B cell (primary cell): ENCODE measurements around the gene GALNT17. TPM values are rescaled to one million over a fixed set of nuclear protein-coding genes. Genes with fewer than 3 reads are reported as not detected.

Experiments
- ATAC-seq: fragments of 200-7000 bp; cut with Tn5 transposase; one replicate; pipeline ENCODE4 v1.10.0; 2021; ENCODE audit warnings: low read depth, mild to moderate bottlenecking, moderate number of reproducible peaks, moderate library complexity
- CTCF ChIA-PET: fragments of 350-600 bp; sonication (Branson Sonifier 250); formaldehyde crosslinking; loops from one replicate; lab custom pipeline; 2021; ENCODE audit warnings: antibody characterized with exemption, inconsistent platforms; lab: Charles Lee
- POLR2A ChIA-PET: fragments of 350-600 bp; sonication (Branson Sonifier 250); formaldehyde crosslinking; loops from one replicate; lab custom pipeline; 2021; ENCODE audit warnings: antibody characterized with exemption; lab: Charles Lee
- DNase-seq: peaks from one replicate; pipeline ENCODE4 v3.0.0; 2013
- H2AFZ ChIP-seq: 2 replicates; pipeline ENCODE4 v1.6.1; 2012; ENCODE audit warnings: mild to moderate bottlenecking, low read depth, low read length; ENCODE audit not compliant: insufficient read depth, poor library complexity, severe bottlenecking
- H3K27ac ChIP-seq, 2 donors: 1 replicate in 1 of 2; 2 replicates in 1 of 2; pipeline ENCODE4 v1.5.1; 2012 to 2013; ENCODE audit warnings: low read length in 2 of 2, mild to moderate bottlenecking in 2 of 2, moderate library complexity in 1 of 2
- H3K27me3 ChIP-seq, 4 experiments: fragments of 200-600 bp in 1 of 4; sonication (generic) in 1 of 4; replicated peaks in 1 of 4; 1 replicate in 2 of 4; 2 replicates in 2 of 4; pipeline versions ENCODE4 v1.6.1 to v1.7.0; 2013 to 2016; ENCODE audit warnings: low read length in 3 of 4, mild to moderate bottlenecking in 2 of 4, mixed read lengths in 1 of 4, moderate library complexity in 1 of 4; ENCODE audit not compliant: insufficient read depth in 4 of 4, control insufficient read depth in 3 of 4; ENCODE audit errors: control extremely low read depth in 1 of 4
- H3K36me3 ChIP-seq, 2 experiments: replicated peaks in 1 of 2; 1 replicate in 1 of 2; 2 replicates in 1 of 2; pipeline versions ENCODE4 v1.6.1 to v1.7.1; 2013; ENCODE audit warnings: low read length in 1 of 2; ENCODE audit not compliant: insufficient read depth in 2 of 2, control insufficient read depth in 1 of 2; ENCODE audit errors: control extremely low read depth in 1 of 2, extremely low read depth in 1 of 2
- H3K4me1 ChIP-seq, 2 donors: fragments of 200-600 bp in 1 of 2; sonication (generic) in 1 of 2; 1 replicate in 1 of 2; 2 replicates in 1 of 2; pipeline versions ENCODE4 v1.5.1 to v1.6.1; 2013 to 2017; ENCODE audit warnings: low read length in 2 of 2; ENCODE audit not compliant: control insufficient read depth in 2 of 2, insufficient read depth in 2 of 2
- H3K4me2 ChIP-seq: replicated peaks from 2 replicates; pipeline ENCODE3; 2012; ENCODE audit warnings: mild to moderate bottlenecking, low read depth, low read length; ENCODE audit not compliant: poor library complexity, severe bottlenecking
- H3K4me3 ChIP-seq, 5 experiments: fragments of 200-600 bp in 1 of 5; sonication (generic) in 1 of 5; 1 replicate in 3 of 5; 2 replicates in 2 of 5; pipeline versions ENCODE4 v1.5.1 to v1.7.0; 2011 to 2016; ENCODE audit warnings: low read length in 4 of 5, mild to moderate bottlenecking in 4 of 5, low read depth in 2 of 5, control low read depth in 1 of 5, moderate library complexity in 1 of 5; ENCODE audit not compliant: insufficient read depth in 1 of 5; ENCODE audit errors: control extremely low read depth in 1 of 5, extremely low read depth in 1 of 5
- H3K79me2 ChIP-seq: fragments of 200-600 bp; sonication (generic); one replicate; pipeline ENCODE4 v1.6.0; 2016; ENCODE audit warnings: low read length; ENCODE audit not compliant: control insufficient read depth, insufficient read depth
- H3K9ac ChIP-seq: fragments of 200-600 bp; sonication (generic); 2 replicates; pipeline ENCODE4 v1.6.1; 2017; ENCODE audit warnings: mild to moderate bottlenecking, low read length, moderate library complexity
- H3K9me3 ChIP-seq, 3 donors: one replicate each; pipeline versions ENCODE4 v1.6.1 to v1.7.1; 2013; ENCODE audit warnings: low read length in 2 of 3; ENCODE audit not compliant: control insufficient read depth in 2 of 3, insufficient read depth in 1 of 3; ENCODE audit errors: control extremely low read depth in 1 of 3
- H4K20me1 ChIP-seq: 2 replicates; pipeline ENCODE4 v1.6.0; 2012; ENCODE audit warnings: mild to moderate bottlenecking, low read length; ENCODE audit not compliant: insufficient read depth, control insufficient read depth, poor library complexity, severe bottlenecking
- H3K27ac Mint-ChIP-seq: one replicate; pipeline ENCODE4 v1.8.0; 2021; ENCODE audit warnings: mixed read lengths
- H3K27me3 Mint-ChIP-seq: one replicate; pipeline ENCODE4 v1.8.0; 2021; ENCODE audit warnings: mixed read lengths
- H3K4me1 Mint-ChIP-seq: one replicate; pipeline ENCODE4 v1.8.0; 2021; ENCODE audit warnings: mixed read lengths
- H3K4me3 Mint-ChIP-seq: one replicate; pipeline ENCODE4 v1.8.0; 2021; ENCODE audit warnings: mixed read lengths
- H3K9me3 Mint-ChIP-seq: one replicate; pipeline ENCODE4 v1.8.0; 2022; ENCODE audit warnings: mixed read lengths; ENCODE audit not compliant: insufficient read depth
- CTCF ChIP-seq: fragments of 200-600 bp; IDR thresholded peaks from one replicate; pipeline ENCODE4 v1.8.0; 2022; ENCODE audit warnings: antibody characterized with exemption, mild to moderate bottlenecking
- EZH2 ChIP-seq: IDR thresholded peaks from 2 replicates; pipeline ENCODE4 v1.6.1; 2012; ENCODE audit warnings: borderline replicate concordance, low read depth, mild to moderate bottlenecking, moderate library complexity, low read length; ENCODE audit not compliant: insufficient read depth, poor library complexity, severe bottlenecking
- WGBS: methylation state at CpG from one replicate; pipeline ENCODE4 v1.1.5; 2013; ENCODE audit warnings: missing lambda C conversion rate; ENCODE audit not compliant: insufficient coverage; 5-methylcytosine and 5-hydroxymethylcytosine counted together
- intact Hi-C: fragments of 100-400 bp; cut with micrococcal nuclease; formaldehyde crosslinking; loops from one replicate; pipeline ENCODE4 v1.10.0; 2022
- polyA plus RNA-seq: library from polyadenylated mRNA; depleted of rRNA; stranded (reverse); fragments of >200 nt; gene quantifications from 2 replicates; pipeline ENCODE4 v1.2.3, GENCODE V29; 2012
- total RNA-seq, 2 donors: library from RNA; stranded (reverse); fragments of 120-200 nt in 1 of 2; gene quantifications; 1 replicate in 1 of 2; 2 replicates in 1 of 2; pipeline versions ENCODE4 v1.2.3 to v1.2.4, GENCODE V29; 2013 to 2022

Gene GALNT17
- total and polyA plus RNA-seq, 2 donors (not counting 1 experiment from before 2014, with no cell fraction given), result not detected

DNA sequence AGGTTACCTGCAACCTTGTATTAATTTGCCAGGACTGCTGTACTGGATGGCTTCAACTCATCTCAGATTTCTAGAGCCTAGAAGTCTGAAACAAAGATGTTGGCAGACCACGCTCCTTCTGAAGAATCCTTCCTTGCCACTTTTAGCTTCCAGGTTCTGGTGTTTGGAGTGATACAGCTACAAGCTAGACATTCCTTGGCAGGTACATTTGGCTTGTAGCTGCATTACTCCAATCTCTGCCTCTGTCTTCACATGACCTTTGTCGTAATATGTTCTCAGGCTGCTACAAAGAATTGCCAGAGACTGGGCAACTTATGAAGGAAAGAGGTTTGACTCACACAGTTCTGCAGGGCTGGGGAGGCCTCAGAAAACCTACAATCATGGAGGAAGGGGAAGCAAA lies 146.3 kb downstream of the GALNT17 start:
- WGBS, result 67% methylated on average over 1 of the region's 2 CpGs
- intact Hi-C loops, result no loop called here
- no peak for TF ChIP-seq EZH2
- TF ChIP-seq CTCF, result no peak

DNA sequence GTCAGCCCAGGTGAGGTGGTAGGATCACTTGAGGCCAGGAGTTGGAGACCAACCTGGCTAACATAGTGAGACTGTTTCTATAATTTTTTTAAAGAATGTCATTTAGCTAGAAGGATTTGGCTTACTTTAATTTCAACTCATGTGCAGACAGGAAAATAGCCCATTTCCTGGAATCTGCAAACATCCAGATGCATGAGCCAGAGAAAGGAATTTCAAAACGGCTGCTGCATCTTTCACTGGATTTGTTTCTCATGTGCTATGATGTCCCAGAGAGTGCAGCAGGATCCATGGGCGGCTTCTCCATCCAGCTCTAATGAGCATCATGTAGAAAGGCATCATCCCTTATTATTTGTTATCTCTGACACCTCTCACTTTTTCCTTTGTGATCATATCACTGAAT lies 149.3 kb downstream of the GALNT17 start:
- Histone ChIP-seq H3K9me3 (peaks cover 0 to 7% (median 0%) of the 10 kb centered on the region in 3 donors), H3K9ac (no peak overlapping the region), H2AFZ (no peak overlapping the region), H3K79me2 (no peaks in the 10 kb centered on the region), H3K4me2 (no peak overlapping the region), H3K4me1 (no peaks in the 10 kb centered on the region), H3K27ac (no peak overlapping the region), H3K27me3 (no peaks in the 10 kb centered on the region), H4K20me1 (no peaks in the 10 kb centered on the region), H3K4me3 (no peak overlapping the region), H3K36me3 (no peaks in the 10 kb centered on the region)
- no peak for ATAC-seq
- Mint-ChIP-seq H3K4me1 (no peaks in the 10 kb centered on the region), H3K9me3 (peaks cover 5% of the 10 kb centered on the region), H3K27me3 (no peaks in the 10 kb centered on the region), H3K27ac (no peak overlapping the region), H3K4me3 (no peak overlapping the region)
- ChIA-PET CTCF (no interaction called here), POLR2A (no interaction called here)
- TF ChIP-seq CTCF (no peak), EZH2 (no peak)
- intact Hi-C loops, result no loop called here
- no peak for DNase-seq
- WGBS, result 58% methylated on average over 2 of the region's 2 CpGs

More for the DNA sequence above, 146.3 kb downstream of the GALNT17 start:
- DNase-seq (no peak), ATAC-seq (no peak)
- Histone ChIP-seq H3K27me3 (no peaks in the 10 kb centered on the region), H3K79me2 (no peaks in the 10 kb centered on the region), H3K36me3 (no peaks in the 10 kb centered on the region), H3K4me2 (no peak overlapping the region), H3K9ac (no peak overlapping the region), H3K9me3 (peaks cover 0 to 19% (median 2%) of the 10 kb centered on the region in 3 donors), H4K20me1 (no peaks in the 10 kb centered on the region), H3K4me1 (no peaks in the 10 kb centered on the region), H3K27ac (no peak overlapping the region), H3K4me3 (no peak overlapping the region), H2AFZ (no peak overlapping the region)
- H3K9me3 Mint-ChIP-seq, result peaks cover 3% of the 10 kb centered on the region
- ChIA-PET POLR2A (no interaction called here), CTCF (no interaction called here)
- no peak overlapping the region for H3K4me3 Mint-ChIP-seq
- no peaks in the 10 kb centered on the region for H3K27me3 Mint-ChIP-seq
- H3K27ac Mint-ChIP-seq, result no peak overlapping the region
- no peaks in the 10 kb centered on the region for H3K4me1 Mint-ChIP-seq
